ENCODE measurements around the gene MTERF2.

MTERF2 gene

GRCh38 chr12:106997916-106998315 lies 11.0 kb upstream of the MTERF2 start:
- TF ChIP-seq REST (IDR thresholded peaks at IDR 0.05; ENCODE audit: low read depth), result no peak
- TF ChIP-seq TEAD4 (IDR thresholded peaks at IDR 0.05), result no peak
- TF ChIP-seq NFIC (IDR thresholded peaks at IDR 0.05), result no peak
- no peak for TF ChIP-seq RAD21 (IDR thresholded peaks at IDR 0.05; ENCODE audit: low read depth)
- TF ChIP-seq MAX (IDR thresholded peaks at IDR 0.05), result no peak
- no peak for TF ChIP-seq USF1 (IDR thresholded peaks at IDR 0.05)
- no peak for TF ChIP-seq FOXM1 (IDR thresholded peaks at IDR 0.05; ENCODE audit: borderline replicate concordance, low read depth)
- no peak for TF ChIP-seq EP300 (IDR thresholded peaks at IDR 0.05; ENCODE audit: borderline replicate concordance)
- no peak for TF ChIP-seq CEBPB (IDR thresholded peaks at IDR 0.05)
- TF ChIP-seq TAF1 (IDR thresholded peaks at IDR 0.05; ENCODE audit: low read depth), result no peak
- no peak for TF ChIP-seq YY1 (IDR thresholded peaks at IDR 0.05; ENCODE audit: low read depth)
- no peak for TF ChIP-seq TCF12 (IDR thresholded peaks at IDR 0.05; ENCODE audit: low read depth)
- no peak for TF ChIP-seq CREB1 (IDR thresholded peaks at IDR 0.05; ENCODE audit: low read depth)
- no peak for TF ChIP-seq ZBTB7A (IDR thresholded peaks at IDR 0.05; ENCODE audit: low read depth)
- no peak for TF ChIP-seq EGR1 (IDR thresholded peaks at IDR 0.05)

DNA sequence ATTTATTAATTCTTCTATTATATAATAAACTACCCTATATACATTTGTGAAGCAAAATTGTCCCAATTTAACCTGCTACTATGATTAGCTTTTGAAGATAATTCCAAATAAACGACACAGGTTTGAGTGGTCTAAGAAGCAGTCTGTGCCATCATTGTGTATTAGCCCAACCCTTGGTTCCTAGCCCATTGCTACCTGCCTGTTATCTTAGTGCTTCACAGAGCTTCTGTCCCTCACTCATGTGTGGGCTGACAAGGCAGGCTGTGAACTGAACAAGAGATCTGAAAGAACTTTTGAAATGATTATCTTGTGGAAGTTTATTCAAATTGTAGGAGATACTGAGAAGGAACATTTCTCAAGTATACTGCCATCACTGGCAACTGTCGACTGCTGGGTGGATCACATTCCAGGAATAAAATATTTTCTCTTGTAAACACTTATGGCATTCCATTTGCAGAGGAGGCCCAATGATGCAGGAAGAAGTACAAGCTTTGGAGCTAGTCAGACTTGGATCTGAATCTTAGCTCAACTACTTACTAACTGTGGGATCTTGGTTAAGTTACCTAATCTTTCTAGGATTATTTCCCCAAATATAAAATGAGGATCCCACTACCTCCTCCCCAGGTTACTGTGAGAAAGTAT lies 7.8 kb upstream of the MTERF2 start:
- TF ChIP-seq MAX (IDR thresholded peaks at IDR 0.05), result no peak
- no peak for TF ChIP-seq EGR1 (IDR thresholded peaks at IDR 0.05)
- TF ChIP-seq TCF12 (IDR thresholded peaks at IDR 0.05; ENCODE audit: low read depth), result no peak
- no peak for TF ChIP-seq YY1 (IDR thresholded peaks at IDR 0.05; ENCODE audit: low read depth)
- 0 out of 2 replicates have a peak, but pooled peaks have one; percentile 13 for TF ChIP-seq TEAD4 (IDR thresholded peaks at IDR 0.05)
- no peak for TF ChIP-seq EP300 (IDR thresholded peaks at IDR 0.05; ENCODE audit: borderline replicate concordance)
- TF ChIP-seq TAF1 (IDR thresholded peaks at IDR 0.05; ENCODE audit: low read depth), result no peak

DNA sequence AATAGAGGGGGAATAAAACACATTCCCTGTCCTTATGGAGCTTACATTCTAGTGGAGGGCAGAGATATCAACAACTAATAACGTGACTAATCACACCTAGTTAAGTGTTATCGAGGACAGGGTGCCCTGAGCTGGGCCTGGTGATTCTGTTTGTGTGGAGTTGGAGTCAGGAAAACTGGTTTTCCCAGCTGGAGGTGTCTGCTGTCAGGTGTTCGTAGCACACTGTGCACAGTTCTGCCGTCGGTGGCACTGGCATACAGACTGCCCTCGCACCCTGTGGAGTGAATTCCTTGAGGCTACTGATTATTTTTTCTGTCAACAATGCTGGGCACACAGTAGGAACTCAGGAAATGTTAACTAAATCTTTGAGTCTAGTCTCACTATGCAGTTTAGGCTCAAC lies 900 bp upstream of the MTERF2 start:
- TF ChIP-seq TCF12 (IDR thresholded peaks at IDR 0.05; ENCODE audit: low read depth) (no peak), RAD21 (IDR thresholded peaks at IDR 0.05; ENCODE audit: low read depth) (no peak), EP300 (IDR thresholded peaks at IDR 0.05; ENCODE audit: borderline replicate concordance) (no peak), YY1 (IDR thresholded peaks at IDR 0.05; ENCODE audit: low read depth) (no peak)

GRCh38 chr12:106986135-106986534 lies 811 bp downstream of the MTERF2 start:
- TF ChIP-seq YY1 (IDR thresholded peaks at IDR 0.05; ENCODE audit: low read depth), result no peak

DNA sequence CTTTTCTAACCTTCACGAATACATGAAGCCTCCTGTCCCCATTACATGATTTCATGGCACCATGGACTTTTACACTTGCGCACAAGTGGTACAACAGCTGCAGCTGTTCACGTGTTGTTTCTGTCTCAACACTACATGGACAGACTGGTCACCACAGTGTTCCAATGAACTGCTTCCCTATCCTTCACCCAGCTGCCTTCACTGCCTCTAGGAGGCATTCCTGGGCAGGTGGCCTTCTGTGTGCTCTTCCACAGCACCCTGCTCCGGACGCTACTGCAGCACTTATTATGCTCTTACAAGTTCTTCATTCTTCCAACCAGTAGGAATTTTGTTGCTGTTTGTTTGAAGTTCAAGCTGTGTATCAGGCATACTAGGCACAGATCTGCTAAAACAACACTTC lies 1.5 kb downstream of the MTERF2 start:
- TF ChIP-seq TCF12 (IDR thresholded peaks at IDR 0.05; ENCODE audit: low read depth) (no peak), YY1 (IDR thresholded peaks at IDR 0.05; ENCODE audit: low read depth) (no peak), CREB1 (IDR thresholded peaks at IDR 0.05; ENCODE audit: low read depth) (no peak), EGR1 (IDR thresholded peaks at IDR 0.05) (no peak), EP300 (IDR thresholded peaks at IDR 0.05; ENCODE audit: borderline replicate concordance) (no peak), MAX (IDR thresholded peaks at IDR 0.05) (no peak)

DNA sequence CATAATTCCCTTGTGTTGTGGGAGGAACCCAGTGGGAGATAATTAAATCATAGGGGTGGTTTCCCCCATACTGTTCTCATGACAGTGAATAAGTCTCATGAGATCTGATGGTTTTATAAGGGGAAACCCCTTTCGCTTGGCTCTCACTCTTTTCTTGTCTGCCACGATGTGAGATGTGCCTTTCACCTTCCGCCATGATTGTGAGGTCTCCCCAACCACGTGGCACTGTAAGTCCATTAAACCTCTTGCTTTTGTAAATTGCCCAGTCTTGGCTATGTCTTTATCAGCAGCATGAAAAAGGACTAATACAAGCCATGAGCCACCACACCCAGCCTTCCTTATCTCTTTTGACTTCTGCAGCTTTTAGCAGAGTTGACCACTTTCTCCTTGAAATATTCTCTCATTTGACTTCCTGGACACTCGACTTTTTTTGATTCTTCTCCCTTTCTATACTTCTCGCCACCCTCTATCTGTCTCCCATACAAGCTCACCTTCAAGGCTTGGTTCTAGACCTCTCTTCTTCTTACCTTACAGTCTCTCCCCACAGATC lies 2.3 kb downstream of the MTERF2 start:
- TF ChIP-seq USF1 (IDR thresholded peaks at IDR 0.05), result no peak
- TF ChIP-seq EGR1 (IDR thresholded peaks at IDR 0.05), result no peak
- no peak for TF ChIP-seq RAD21 (IDR thresholded peaks at IDR 0.05; ENCODE audit: low read depth)
- TF ChIP-seq CREB1 (IDR thresholded peaks at IDR 0.05; ENCODE audit: low read depth), result no peak
- no peak for TF ChIP-seq YY1 (IDR thresholded peaks at IDR 0.05; ENCODE audit: low read depth)
- TF ChIP-seq TCF12 (IDR thresholded peaks at IDR 0.05; ENCODE audit: low read depth), result no peak
- no peak for TF ChIP-seq MAX (IDR thresholded peaks at IDR 0.05)
- TF ChIP-seq NFIC (IDR thresholded peaks at IDR 0.05), result no peak
- no peak for TF ChIP-seq TAF1 (IDR thresholded peaks at IDR 0.05; ENCODE audit: low read depth)
- no peak for TF ChIP-seq TEAD4 (IDR thresholded peaks at IDR 0.05)
- TF ChIP-seq REST (IDR thresholded peaks at IDR 0.05; ENCODE audit: low read depth), result no peak
- no peak for TF ChIP-seq EP300 (IDR thresholded peaks at IDR 0.05; ENCODE audit: borderline replicate concordance)
- TF ChIP-seq ZBTB7A (IDR thresholded peaks at IDR 0.05; ENCODE audit: low read depth), result no peak
- TF ChIP-seq CEBPB (IDR thresholded peaks at IDR 0.05), result no peak
- TF ChIP-seq FOXM1 (IDR thresholded peaks at IDR 0.05; ENCODE audit: borderline replicate concordance, low read depth), result no peak

All from Ishikawa (cell line).